Ishikawa (cell line): ENCODE results near the gene PIGO.

Experiments used
- CEBPB ChIP-seq: IDR thresholded peaks from 2 replicates; pipeline ENCODE4 v1.6.1; 2012
- CREB1 ChIP-seq: IDR thresholded peaks from 2 replicates; pipeline ENCODE4 v1.6.1; 2012; ENCODE audit warnings: low read depth
- EGR1 ChIP-seq: IDR thresholded peaks from 2 replicates; pipeline ENCODE4 v1.6.1; 2012
- EP300 ChIP-seq: IDR thresholded peaks from 2 replicates; pipeline ENCODE4 v1.6.1; 2012; ENCODE audit warnings: borderline replicate concordance
- FOXM1 ChIP-seq: IDR thresholded peaks from 2 replicates; pipeline ENCODE4 v1.6.1; 2012; ENCODE audit warnings: low read depth, borderline replicate concordance
- MAX ChIP-seq: IDR thresholded peaks from 2 replicates; pipeline ENCODE4 v1.6.1; 2012
- NFIC ChIP-seq: IDR thresholded peaks from 2 replicates; pipeline ENCODE4 v1.6.1; 2012
- RAD21 ChIP-seq: IDR thresholded peaks from 2 replicates; pipeline ENCODE4 v1.6.1; 2012; ENCODE audit warnings: low read depth
- REST ChIP-seq: IDR thresholded peaks from 2 replicates; pipeline ENCODE4 v1.6.1; 2012; ENCODE audit warnings: low read depth, mild to moderate bottlenecking
- TAF1 ChIP-seq: IDR thresholded peaks from 2 replicates; pipeline ENCODE4 v1.6.1; 2012; ENCODE audit warnings: low read depth, mild to moderate bottlenecking
- TCF12 ChIP-seq: IDR thresholded peaks from 2 replicates; pipeline ENCODE4 v1.6.1; 2012; ENCODE audit warnings: low read depth
- TEAD4 ChIP-seq: IDR thresholded peaks from 2 replicates; pipeline ENCODE4 v1.6.1; 2012
- USF1 ChIP-seq: IDR thresholded peaks from 2 replicates; pipeline ENCODE4 v1.6.1; 2012
- YY1 ChIP-seq: IDR thresholded peaks from 2 replicates; pipeline ENCODE4 v1.6.1; 2012; ENCODE audit warnings: low read depth
- ZBTB7A ChIP-seq: IDR thresholded peaks from 2 replicates; pipeline ENCODE4 v1.6.1; 2012; ENCODE audit warnings: low read depth

PIGO gene

GRCh38 chr9:35106343-35106730 lies 9.9 kb upstream of the PIGO start:
- TF ChIP-seq CEBPB (no peak), TAF1 (no peak)

- TF ChIP-seq CEBPB (no peak), EP300 (no peak), USF1 (no peak), EGR1 (no peak), TCF12 (no peak), TEAD4 (no peak), ZBTB7A (no peak), TAF1 (no peak), CREB1 (no peak), REST (no peak), MAX (no peak), NFIC (no peak), YY1 (no peak), FOXM1 (no peak), RAD21 (no peak)
Measured at GRCh38 chr9:35105571-35106342, 9.4 kb upstream of the PIGO start.

GRCh38 chr9:35105126-35105525 lies 8.7 kb upstream of the PIGO start:
- no peak for TF ChIP-seq RAD21
- TF ChIP-seq TAF1: no peak
- no peak for TF ChIP-seq TEAD4
- no peak for TF ChIP-seq CREB1
- TF ChIP-seq REST: no peak
- TF ChIP-seq CEBPB: no peak
- no peak for TF ChIP-seq ZBTB7A
- TF ChIP-seq YY1: no peak
- no peak for TF ChIP-seq MAX
- TF ChIP-seq EGR1: no peak
- no peak for TF ChIP-seq NFIC
- TF ChIP-seq EP300: no peak
- no peak for TF ChIP-seq USF1
- TF ChIP-seq TCF12: no peak
- no peak for TF ChIP-seq FOXM1

- TF ChIP-seq TEAD4 (no peak), REST (no peak), CREB1 (no peak), NFIC (no peak), USF1 (no peak), RAD21 (no peak)
Measured at GRCh38 chr9:35104586-35104985, 8.2 kb upstream of the PIGO start.
